C4-2B (cell line): ENCODE measurements around the gene ADI1.
A peak's percentile ranks its signal among the peaks of the same experiment; 100 is the strongest.

ENCODE experiments used
- H3K27ac ChIP-seq: fragments of 450-650 bp; 2 replicates; pipeline ENCODE4 v1.5.1; 2017
- CTCF ChIP-seq: fragments of 450-650 bp; conservative IDR thresholded peaks from 2 replicates; pipeline ENCODE4 v1.5.1; 2017; ENCODE audit warnings: mild to moderate bottlenecking
- ZFX ChIP-seq: fragments of 450-650 bp; IDR thresholded peaks from 2 replicates; pipeline ENCODE4 v1.6.1; 2017

Gene ADI1

DNA sequence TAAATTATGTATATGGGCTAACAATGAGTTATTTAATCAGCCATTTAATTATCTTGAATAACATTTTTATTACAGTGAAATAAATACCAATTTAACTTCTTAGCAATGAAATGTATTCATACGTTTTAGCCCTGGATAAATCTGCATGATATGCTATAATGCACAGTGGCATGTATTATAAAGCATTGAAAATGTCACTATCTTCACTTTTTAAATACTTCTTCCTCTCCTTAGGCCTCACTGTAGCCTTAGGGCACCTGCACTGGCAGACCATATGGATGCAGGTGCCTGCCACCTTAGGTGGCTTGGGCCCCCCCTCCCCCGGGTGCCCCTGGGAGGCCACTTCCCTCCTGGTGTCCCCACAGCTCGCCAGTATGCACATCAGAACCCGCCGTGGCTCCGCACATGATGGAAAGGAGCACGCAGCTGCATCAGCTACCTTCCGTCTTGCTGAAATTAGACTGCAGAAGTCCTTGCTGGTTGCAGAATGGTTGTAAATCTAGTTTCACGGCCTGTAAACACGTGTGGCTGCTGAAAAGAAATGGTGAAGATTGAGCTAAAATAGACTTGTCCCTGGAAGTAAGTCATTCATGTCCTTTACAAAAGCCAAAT lies 56.7 kb downstream of the ADI1 start:
- H3K27ac ChIP-seq: no peak overlapping the region
- TF ChIP-seq CTCF: peak; percentile 70; the same call in 1 of the 2 replicates
- no peak for TF ChIP-seq ZFX

DNA sequence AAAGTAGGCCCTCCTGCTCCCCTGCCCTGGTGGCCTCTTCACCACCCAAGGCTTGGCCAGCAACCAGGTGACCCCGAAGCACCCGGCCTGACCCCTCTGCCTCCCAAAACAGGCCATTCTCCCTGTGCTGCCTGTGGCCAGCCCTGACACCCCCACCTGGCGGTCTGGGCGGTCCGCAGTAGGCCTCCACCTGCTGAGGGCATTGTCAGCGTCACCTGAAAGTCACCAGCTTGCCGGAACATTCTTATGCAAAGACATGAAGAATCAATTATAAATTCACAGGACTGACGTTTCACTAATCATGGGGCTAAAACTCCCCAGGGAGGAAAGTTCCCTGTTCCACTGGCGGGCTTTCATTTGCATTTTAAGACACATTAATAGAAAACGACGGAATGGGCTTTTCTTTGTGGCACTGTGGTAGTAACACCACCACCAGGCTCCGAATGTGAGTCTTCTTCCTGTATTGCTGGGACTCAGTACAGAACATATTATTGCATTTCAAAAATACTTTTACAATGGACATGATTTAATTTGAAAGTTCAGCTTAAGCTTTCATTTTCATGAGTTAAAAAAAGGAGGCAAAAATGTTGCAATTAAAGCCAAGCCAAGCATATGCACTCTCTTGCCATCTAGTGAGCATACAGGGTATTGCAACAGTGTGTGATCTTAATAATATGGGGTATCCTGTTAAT lies 57.4 kb downstream of the ADI1 start:
- no peak overlapping the region for H3K27ac ChIP-seq
- TF ChIP-seq ZFX (no peak), CTCF (peak; percentile 92)

DNA sequence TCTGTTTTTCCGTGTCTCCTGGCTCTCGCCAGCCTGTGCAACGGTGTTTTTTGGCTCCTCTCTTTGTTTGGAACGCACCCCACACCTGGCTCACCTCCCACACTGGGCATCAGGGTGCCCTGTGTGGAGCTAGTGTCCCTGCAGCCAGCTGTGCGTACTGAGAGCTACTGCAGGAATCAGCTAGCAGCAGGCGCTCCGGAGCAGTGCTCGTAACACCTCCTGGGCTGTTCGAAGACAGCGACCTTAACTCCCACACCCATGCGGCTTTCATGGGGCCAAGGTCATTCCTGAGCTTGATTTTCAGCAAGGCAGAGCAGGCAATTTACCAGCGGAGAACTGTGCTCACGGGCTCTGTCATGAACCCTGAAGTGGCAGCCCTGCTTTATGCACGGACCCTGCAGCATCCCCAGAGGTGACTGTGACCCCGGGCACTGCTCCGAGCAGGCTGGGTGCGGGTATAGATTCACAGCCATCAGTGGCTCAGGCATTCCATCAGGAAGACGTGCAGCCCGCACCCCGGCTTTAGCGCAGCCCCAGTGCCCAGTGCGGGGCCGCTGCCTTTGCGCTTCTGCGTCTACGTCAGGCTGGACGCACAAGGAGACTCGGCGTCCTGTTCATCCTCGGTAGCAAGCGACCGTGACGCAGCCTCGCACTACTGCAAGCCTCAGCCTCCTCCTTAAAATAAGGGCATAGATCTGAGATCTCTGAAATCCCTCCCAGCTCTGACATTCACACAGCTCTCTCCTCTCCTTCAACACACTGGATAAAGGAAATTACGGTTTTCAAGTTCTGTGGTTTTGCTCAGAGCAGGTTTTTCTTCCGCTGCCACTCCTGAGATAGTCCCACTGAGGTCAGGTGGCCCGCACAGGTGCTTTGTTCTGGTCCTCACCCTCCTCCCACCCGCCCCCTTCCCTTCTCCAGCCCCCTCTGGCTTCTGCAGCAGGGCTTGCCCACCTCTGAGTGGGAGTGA lies 58.2 kb downstream of the ADI1 start:
- no peak overlapping the region for H3K27ac ChIP-seq
- TF ChIP-seq CTCF (no peak), ZFX (no peak)

DNA sequence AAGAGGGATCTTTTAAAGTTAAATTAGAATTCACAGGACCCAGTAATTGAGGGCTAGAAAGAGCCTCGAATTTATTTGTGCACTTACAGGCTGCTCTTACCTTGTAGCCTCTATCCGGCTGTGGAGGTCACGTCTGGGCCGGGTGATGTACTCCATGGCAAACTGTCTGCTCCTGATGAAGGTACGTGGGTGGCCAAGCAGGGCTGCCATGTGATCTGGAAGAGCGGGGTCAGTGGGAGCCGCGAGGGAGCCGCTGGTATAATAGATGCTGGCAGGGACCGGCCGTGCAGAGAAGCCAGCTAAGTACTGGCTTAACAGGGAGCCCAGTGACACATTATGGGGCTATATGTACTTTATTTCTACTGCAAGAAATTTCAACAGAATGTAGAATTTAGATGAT lies 59.2 kb downstream of the ADI1 start:
- TF ChIP-seq CTCF (no peak), ZFX (no peak)
- no peak overlapping the region for H3K27ac ChIP-seq

- TF ChIP-seq ZFX (no peak), CTCF (no peak)
- no peak overlapping the region for H3K27ac ChIP-seq
Measured at GRCh38 chr2:3459185-3460015, 59.9 kb downstream of the ADI1 start.

- TF ChIP-seq CTCF (no peak), ZFX (no peak)
- no peak overlapping the region for H3K27ac ChIP-seq
Measured at GRCh38 chr2:3458396-3459184, 60.7 kb downstream of the ADI1 start.
